GM12878 (cell line): ENCODE data around the gene FDXACB1. TPM values are rescaled to one million over a fixed set of nuclear protein-coding genes. Genes with fewer than 3 reads are reported as not detected.

Source experiments
- BHLHE40 ChIP-seq, 2 experiments: fragments of 450-650 bp in 1 of 2; IDR thresholded peaks; 2 replicates each; pipeline ENCODE4 v1.6.1; 2011 to 2017; ENCODE audit warnings: low read depth in 2 of 2, borderline replicate concordance in 1 of 2, improper control_type of control experiment in 1 of 2, low read length in 1 of 2, mild to moderate bottlenecking in 1 of 2
- CEBPB ChIP-seq, 2 experiments: fragments of 150-350 bp in 1 of 2; IDR thresholded peaks; 2 replicates each; pipeline ENCODE4 v1.6.1; 2012 to 2014; ENCODE audit warnings: low read depth in 2 of 2, low read length in 2 of 2, borderline replicate concordance in 1 of 2, inconsistent platforms in 1 of 2
- CHD4 ChIP-seq: fragments of 200-600 bp; sonication (generic); IDR thresholded peaks from 2 replicates; pipeline ENCODE4 v1.6.1; 2016; ENCODE audit warnings: mild to moderate bottlenecking
- CREB1 ChIP-seq: IDR thresholded peaks from 2 replicates; pipeline ENCODE4 v1.6.1; 2012; ENCODE audit warnings: low read depth, mild to moderate bottlenecking, inconsistent platforms
- EZH2 ChIP-seq: IDR thresholded peaks from 2 replicates; pipeline ENCODE4 v1.6.1; 2012; ENCODE audit warnings: low read depth, mild to moderate bottlenecking, control low read depth, inconsistent platforms, low read length, borderline replicate concordance; ENCODE audit not compliant: control insufficient read depth
- FOS ChIP-seq: IDR thresholded peaks from 3 replicates; pipeline ENCODE4 v1.6.1; 2011; ENCODE audit warnings: borderline replicate concordance; ENCODE audit not compliant: insufficient read length; ENCODE audit errors: extremely low read depth
- HCFC1 ChIP-seq: fragments of 150-350 bp; IDR thresholded peaks from 2 replicates; pipeline ENCODE4 v1.6.1; 2014; ENCODE audit warnings: low read length
- IKZF1 ChIP-seq: fragments of 450-650 bp; conservative IDR thresholded peaks from 2 replicates; pipeline ENCODE4 v1.6.1; 2017; ENCODE audit warnings: antibody characterized with exemption, mild to moderate bottlenecking
- IRF4 ChIP-seq: IDR thresholded peaks from 2 replicates; pipeline ENCODE4 v1.6.1; 2011; ENCODE audit warnings: low read depth, low read length
- JUND ChIP-seq: IDR thresholded peaks from 2 replicates; pipeline ENCODE4 v1.6.1; 2012; ENCODE audit warnings: low read depth, mild to moderate bottlenecking, low read length, improper control_type of control experiment, moderate library complexity
- KLF5 ChIP-seq: fragments of 450-650 bp; IDR thresholded peaks from 2 replicates; pipeline ENCODE4 v1.6.1; 2014; ENCODE audit warnings: mild to moderate bottlenecking; ENCODE audit not compliant: partially characterized antibody
- MXI1 ChIP-seq: fragments of 150-350 bp; IDR thresholded peaks from 2 replicates; pipeline ENCODE4 v1.6.1; 2011; ENCODE audit warnings: low read depth, mild to moderate bottlenecking, inconsistent platforms, low read length, improper control_type of control experiment
- MYB ChIP-seq: fragments of 150-350 bp; IDR thresholded peaks from 2 replicates; pipeline ENCODE4 v1.6.1; 2014; ENCODE audit warnings: mild to moderate bottlenecking, low read depth, low read length, borderline replicate concordance
- NFIC ChIP-seq: IDR thresholded peaks from 2 replicates; pipeline ENCODE4 v1.6.1; 2012; ENCODE audit warnings: low read depth, mild to moderate bottlenecking, inconsistent platforms, low read length, moderate library complexity
- NFYB ChIP-seq: IDR thresholded peaks from 2 replicates; pipeline ENCODE4 v1.6.1; 2011; ENCODE audit warnings: low read depth, mild to moderate bottlenecking, low read length, improper control_type of control experiment, moderate library complexity; ENCODE audit not compliant: insufficient read depth
- NRF1 ChIP-seq: conservative IDR thresholded peaks from 2 replicates; pipeline ENCODE4 v1.6.1; 2011; ENCODE audit warnings: mild to moderate bottlenecking, low read depth, low read length, improper control_type of control experiment
- RBBP5 ChIP-seq: fragments of 200-600 bp; sonication (generic); conservative IDR thresholded peaks from 2 replicates; pipeline ENCODE4 v1.6.1; 2016
- SIX5 ChIP-seq: IDR thresholded peaks from 2 replicates; pipeline ENCODE4 v1.6.1; 2011; ENCODE audit warnings: mild to moderate bottlenecking, low read depth, low read length, moderate library complexity; ENCODE audit not compliant: severe bottlenecking
- SPI1 ChIP-seq: IDR thresholded peaks from 2 replicates; pipeline ENCODE4 v1.6.1; 2011; ENCODE audit warnings: low read depth, mild to moderate bottlenecking, low read length, moderate library complexity, borderline replicate concordance; ENCODE audit not compliant: insufficient read depth
- WRNIP1 ChIP-seq: IDR thresholded peaks from 2 replicates; pipeline ENCODE4 v1.6.1; 2011; ENCODE audit warnings: low read depth, low read length, improper control_type of control experiment, borderline replicate concordance
- YBX1 ChIP-seq: fragments of 450-650 bp; IDR thresholded peaks from 2 replicates; pipeline ENCODE4 v1.6.1; 2016; ENCODE audit warnings: antibody characterized with exemption
- ZNF622 ChIP-seq: fragments of 450-650 bp; IDR thresholded peaks from 2 replicates; pipeline ENCODE4 v1.6.1; 2017; ENCODE audit warnings: mild to moderate bottlenecking, inconsistent platforms
- ZSCAN29 ChIP-seq: fragments of 450-650 bp; IDR thresholded peaks from 2 replicates; pipeline ENCODE4 v1.6.1; 2017; ENCODE audit warnings: mild to moderate bottlenecking, moderate library complexity
- polyA plus RNA-seq, 11 experiments: library from polyadenylated mRNA; depleted of rRNA in 4 of 11; unstranded in 6 of 11; stranded (reverse) in 5 of 11; fragments of >200 nt; fragmentation: Nextera tagmentation in 4 of 11; fragmentation: Illumina TruSeq in 1 of 11; extraction: Ambion mirVana in 4 of 11; extraction: Trizol in 1 of 11; gene quantifications; 1 replicate in 1 of 11; 2 replicates in 10 of 11; pipeline versions ENCODE4 v1.2.1 to v1.2.3, GENCODE V29; 2011 to 2016; ENCODE audit warnings: inconsistent platforms in 2 of 11, missing spikeins in 2 of 11, low read depth in 1 of 11
- total RNA-seq, 4 experiments: library from RNA; depleted of rRNA in 3 of 4; stranded (reverse); fragments of >200 nt in 3 of 4; fragmentation: Illumina TruSeq in 1 of 4; extraction: Trizol in 1 of 4; gene quantifications; 2 replicates each; pipeline versions ENCODE4 v1.2.1 to v1.2.3, GENCODE V29; 2013 to 2021
- TF ChIP-seq, protein P1 (sequence below), 3 experiments: IDR thresholded peaks in 2 of 3; conservative IDR thresholded peaks in 1 of 3; 2 replicates each; pipeline ENCODE4 v1.5.1; 2011; ENCODE audit warnings: low read depth in 3 of 3, low read length in 3 of 3, mild to moderate bottlenecking in 3 of 3, control low read depth in 2 of 3, moderate library complexity in 2 of 3, inconsistent platforms in 1 of 3, mixed read lengths in 1 of 3; ENCODE audit not compliant: control insufficient read depth in 2 of 3, insufficient read depth in 1 of 3; ENCODE audit errors: extremely low read depth in 1 of 3
- TF ChIP-seq, protein P2 (sequence below): fragments of 150-350 bp; IDR thresholded peaks from 2 replicates; pipeline ENCODE4 v1.6.1; 2014; ENCODE audit warnings: mild to moderate bottlenecking, low read depth, low read length
- TF ChIP-seq, protein P3 (sequence below): fragments of 450-650 bp; IDR thresholded peaks from 2 replicates; pipeline ENCODE4 v1.6.1; 2014; ENCODE audit warnings: mild to moderate bottlenecking

The FDXACB1 gene
- total and polyA plus RNA-seq, 10 of the 15 experiments (the other 5 are each of a cell fraction or from before 2014, with no cell fraction given) = 7.4 to 13.3 (median 9.7) TPM

DNA sequence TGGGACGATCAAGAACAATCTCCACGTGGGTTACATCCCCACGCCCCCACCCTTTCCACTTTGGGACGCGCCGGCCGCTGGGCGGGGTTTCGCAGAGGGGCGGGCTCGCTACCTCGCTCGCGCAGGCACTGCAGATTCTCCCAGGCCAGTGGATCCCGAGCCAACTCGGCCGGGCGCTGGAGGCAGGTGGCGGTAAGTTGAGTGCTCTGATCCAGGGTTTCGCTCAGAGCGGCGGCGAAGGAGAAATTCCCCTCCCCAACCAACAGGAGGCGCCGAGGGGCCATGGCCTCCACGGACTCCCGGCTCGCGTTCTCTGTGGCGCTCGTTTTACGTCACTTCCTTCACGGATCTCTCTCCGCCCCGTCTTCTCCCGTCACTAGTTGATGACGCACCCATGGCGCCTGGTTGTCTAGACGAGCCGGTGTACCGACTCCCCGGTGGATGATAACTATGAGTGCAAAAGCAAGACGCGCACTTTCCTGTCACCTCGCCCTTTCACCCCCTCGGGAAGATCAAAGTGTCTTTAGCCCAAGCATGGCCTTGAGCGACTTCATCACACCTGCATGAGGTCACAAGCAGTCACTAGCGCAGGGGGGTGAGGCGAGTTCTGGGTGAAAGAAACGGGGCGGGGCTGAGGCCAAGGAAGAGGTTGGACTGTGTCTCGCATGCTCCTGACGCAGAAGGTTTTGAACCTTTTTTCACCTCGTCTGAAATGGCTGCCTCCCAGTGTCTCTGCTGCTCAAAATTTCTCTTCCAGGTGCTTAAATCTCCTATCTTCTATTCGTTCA is at the start of gene FDXACB1, which contains the start of gene CFAP68 (continued):
- TF ChIP-seq NFIC = no peak
- no peak for TF ChIP-seq FOS
- TF ChIP-seq ZNF622 = no peak
- TF ChIP-seq JUND = 0 out of 2 replicates have a peak, but pooled peaks have one; percentile 28
- no peak for TF ChIP-seq NFYB
- TF ChIP-seq RBBP5 = no peak
- no peak for TF ChIP-seq MYB
- TF ChIP-seq, protein P1, sequence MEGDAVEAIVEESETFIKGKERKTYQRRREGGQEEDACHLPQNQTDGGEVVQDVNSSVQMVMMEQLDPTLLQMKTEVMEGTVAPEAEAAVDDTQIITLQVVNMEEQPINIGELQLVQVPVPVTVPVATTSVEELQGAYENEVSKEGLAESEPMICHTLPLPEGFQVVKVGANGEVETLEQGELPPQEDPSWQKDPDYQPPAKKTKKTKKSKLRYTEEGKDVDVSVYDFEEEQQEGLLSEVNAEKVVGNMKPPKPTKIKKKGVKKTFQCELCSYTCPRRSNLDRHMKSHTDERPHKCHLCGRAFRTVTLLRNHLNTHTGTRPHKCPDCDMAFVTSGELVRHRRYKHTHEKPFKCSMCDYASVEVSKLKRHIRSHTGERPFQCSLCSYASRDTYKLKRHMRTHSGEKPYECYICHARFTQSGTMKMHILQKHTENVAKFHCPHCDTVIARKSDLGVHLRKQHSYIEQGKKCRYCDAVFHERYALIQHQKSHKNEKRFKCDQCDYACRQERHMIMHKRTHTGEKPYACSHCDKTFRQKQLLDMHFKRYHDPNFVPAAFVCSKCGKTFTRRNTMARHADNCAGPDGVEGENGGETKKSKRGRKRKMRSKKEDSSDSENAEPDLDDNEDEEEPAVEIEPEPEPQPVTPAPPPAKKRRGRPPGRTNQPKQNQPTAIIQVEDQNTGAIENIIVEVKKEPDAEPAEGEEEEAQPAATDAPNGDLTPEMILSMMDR (IDR thresholded peaks at IDR 0.05 in 2 of 3, conservative IDR thresholded peaks at IDR 0.05 in 1 of 3; ENCODE audit: control insufficient read depth in 2 of 3, extremely low read depth in 1 of 3, insufficient read depth in 1 of 3, low read depth in 3 of 3, low read length in 3 of 3) = peak; percentile 96 to 97 (median 97); a peak in 5 of 6 replicates
- TF ChIP-seq, protein P2, sequence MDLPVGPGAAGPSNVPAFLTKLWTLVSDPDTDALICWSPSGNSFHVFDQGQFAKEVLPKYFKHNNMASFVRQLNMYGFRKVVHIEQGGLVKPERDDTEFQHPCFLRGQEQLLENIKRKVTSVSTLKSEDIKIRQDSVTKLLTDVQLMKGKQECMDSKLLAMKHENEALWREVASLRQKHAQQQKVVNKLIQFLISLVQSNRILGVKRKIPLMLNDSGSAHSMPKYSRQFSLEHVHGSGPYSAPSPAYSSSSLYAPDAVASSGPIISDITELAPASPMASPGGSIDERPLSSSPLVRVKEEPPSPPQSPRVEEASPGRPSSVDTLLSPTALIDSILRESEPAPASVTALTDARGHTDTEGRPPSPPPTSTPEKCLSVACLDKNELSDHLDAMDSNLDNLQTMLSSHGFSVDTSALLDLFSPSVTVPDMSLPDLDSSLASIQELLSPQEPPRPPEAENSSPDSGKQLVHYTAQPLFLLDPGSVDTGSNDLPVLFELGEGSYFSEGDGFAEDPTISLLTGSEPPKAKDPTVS = no peak
- peak; percentile 35 for TF ChIP-seq SIX5
- TF ChIP-seq IRF4 = 0 out of 2 replicates have a peak, but pooled peaks have one; percentile 57
- TF ChIP-seq NRF1 = no peak
- TF ChIP-seq HCFC1 = peak; percentile 75
- TF ChIP-seq CEBPB (IDR thresholded peaks at IDR 0.05; ENCODE audit: borderline replicate concordance in 1 of 2, low read depth in 2 of 2, low read length in 2 of 2) = no peak
- no peak for TF ChIP-seq EZH2
- peak; percentile 48 to 54; a peak in 3 of 4 replicates for TF ChIP-seq BHLHE40 (IDR thresholded peaks at IDR 0.05; ENCODE audit: borderline replicate concordance in 1 of 2, low read depth in 2 of 2, low read length in 1 of 2)
- no peak for TF ChIP-seq ZSCAN29
- TF ChIP-seq CREB1 = peak; percentile 99
- no peak for TF ChIP-seq KLF5
- peak; percentile 73 for TF ChIP-seq MXI1
- no peak for TF ChIP-seq CHD4
- no peak for TF ChIP-seq SPI1
- peak; percentile 65; the same call in 1 of the 2 replicates for TF ChIP-seq IKZF1
- no peak for TF ChIP-seq YBX1
- TF ChIP-seq WRNIP1 = 0 out of 2 replicates have a peak, but pooled peaks have one; percentile 79
- TF ChIP-seq, protein P3, sequence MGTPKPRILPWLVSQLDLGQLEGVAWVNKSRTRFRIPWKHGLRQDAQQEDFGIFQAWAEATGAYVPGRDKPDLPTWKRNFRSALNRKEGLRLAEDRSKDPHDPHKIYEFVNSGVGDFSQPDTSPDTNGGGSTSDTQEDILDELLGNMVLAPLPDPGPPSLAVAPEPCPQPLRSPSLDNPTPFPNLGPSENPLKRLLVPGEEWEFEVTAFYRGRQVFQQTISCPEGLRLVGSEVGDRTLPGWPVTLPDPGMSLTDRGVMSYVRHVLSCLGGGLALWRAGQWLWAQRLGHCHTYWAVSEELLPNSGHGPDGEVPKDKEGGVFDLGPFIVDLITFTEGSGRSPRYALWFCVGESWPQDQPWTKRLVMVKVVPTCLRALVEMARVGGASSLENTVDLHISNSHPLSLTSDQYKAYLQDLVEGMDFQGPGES = 0 out of 2 replicates have a peak, but pooled peaks have one; percentile 48
